Superior temporal gyrus (tissue), 1 donor: ENCODE data around the gene TBX3.
"Not testable (repeated sequence)": the region's sequence is repeated elsewhere in the genome, so short reads cannot be mapped to it uniquely, and the experiment has no call there.

Experiments
- DNase-seq: peaks from one replicate; pipeline ENCODE4 v3.0.0-alpha.2; 2016; ENCODE audit errors: extremely low spot score

TBX3 gene

GRCh38 chr12:114684098-114684869 lies at the start of gene TBX3:
TSS of gene TBX3 (minus strand) at chr12:114684175. CDS start at chr12:114683200, 975 bp downstream.
- DNase-seq = peak; percentile 45

GRCh38 chr12:114732426-114733030 lies 48.6 kb upstream of the TBX3 start:
- no peak for DNase-seq

GRCh38 chr12:114729731-114730130 lies 45.8 kb upstream of the TBX3 start:
- no peak for DNase-seq

GRCh38 chr12:114726092-114726710 lies 42.2 kb upstream of the TBX3 start:
- no peak for DNase-seq

- DNase-seq = not testable (repeated sequence)
Observed at GRCh38 chr12:114722176-114722575, 38.2 kb upstream of the TBX3 start.

- DNase-seq = no peak
Observed at GRCh38 chr12:114721266-114721665, 37.3 kb upstream of the TBX3 start.

- DNase-seq = no peak
Observed at GRCh38 chr12:114713466-114714215, 29.7 kb upstream of the TBX3 start.

- DNase-seq = no peak
Observed at GRCh38 chr12:114711689-114712152, 27.7 kb upstream of the TBX3 start.

GRCh38 chr12:114710151-114710550 lies 26.2 kb upstream of the TBX3 start:
- no peak for DNase-seq

- DNase-seq = no peak
Observed at GRCh38 chr12:114709112-114709511, 25.1 kb upstream of the TBX3 start.

- not testable (repeated sequence) for DNase-seq
Observed at GRCh38 chr12:114708598-114708997, 24.6 kb upstream of the TBX3 start.

GRCh38 chr12:114704096-114704495 lies 20.1 kb upstream of the TBX3 start:
- DNase-seq = no peak

- DNase-seq = no peak
Observed at GRCh38 chr12:114703060-114703493, 19.1 kb upstream of the TBX3 start.

- DNase-seq = no peak
Observed at GRCh38 chr12:114702462-114702861, 18.5 kb upstream of the TBX3 start.

- DNase-seq = no peak
Observed at GRCh38 chr12:114701553-114701952, 17.6 kb upstream of the TBX3 start.

- no peak for DNase-seq
Observed at GRCh38 chr12:114701104-114701414, 17.1 kb upstream of the TBX3 start.

- DNase-seq = no peak
Observed at GRCh38 chr12:114700392-114701103, 16.6 kb upstream of the TBX3 start.

- DNase-seq = no peak
Observed at GRCh38 chr12:114698566-114699163, 14.7 kb upstream of the TBX3 start.

GRCh38 chr12:114697741-114698565 lies 14.0 kb upstream of the TBX3 start:
- no peak for DNase-seq

GRCh38 chr12:114697243-114697716 lies 13.3 kb upstream of the TBX3 start:
- no peak for DNase-seq
